ENCODE measurements around the gene DNASE2.

DNA sequence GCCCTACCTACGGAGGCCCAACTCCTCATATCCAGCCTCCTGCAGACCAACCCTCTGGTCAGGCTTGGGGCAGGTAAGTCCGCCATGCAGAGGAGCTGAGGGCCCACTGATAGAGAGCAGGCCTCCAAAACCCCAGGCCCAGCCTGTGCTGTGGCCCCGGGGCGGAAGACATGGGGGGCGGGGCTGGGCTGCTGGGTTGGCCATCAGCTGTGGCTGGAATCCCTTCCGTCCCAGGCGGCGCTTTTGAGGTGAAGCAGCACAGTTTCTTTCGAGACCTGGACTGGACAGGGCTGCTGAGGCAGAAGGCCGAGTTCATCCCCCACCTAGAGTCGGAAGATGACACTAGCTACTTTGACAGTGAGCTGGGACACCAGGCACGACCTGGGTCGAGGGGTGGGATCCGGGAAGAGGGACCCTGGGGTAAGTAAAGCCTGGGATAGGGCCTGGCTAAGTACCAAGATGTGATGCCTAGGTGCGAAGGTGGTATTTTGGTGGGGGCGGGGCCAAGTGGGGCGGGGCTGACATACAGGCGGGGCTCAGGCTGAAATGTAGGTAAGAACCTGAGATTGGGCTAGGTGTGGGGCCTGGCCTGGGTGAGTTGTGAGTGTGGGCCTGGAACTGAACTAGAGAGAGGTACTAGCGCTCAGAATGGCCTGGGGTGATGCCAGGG, 15.4 kb downstream of the DNASE2 start:
- TF ChIP-seq, protein P1, sequence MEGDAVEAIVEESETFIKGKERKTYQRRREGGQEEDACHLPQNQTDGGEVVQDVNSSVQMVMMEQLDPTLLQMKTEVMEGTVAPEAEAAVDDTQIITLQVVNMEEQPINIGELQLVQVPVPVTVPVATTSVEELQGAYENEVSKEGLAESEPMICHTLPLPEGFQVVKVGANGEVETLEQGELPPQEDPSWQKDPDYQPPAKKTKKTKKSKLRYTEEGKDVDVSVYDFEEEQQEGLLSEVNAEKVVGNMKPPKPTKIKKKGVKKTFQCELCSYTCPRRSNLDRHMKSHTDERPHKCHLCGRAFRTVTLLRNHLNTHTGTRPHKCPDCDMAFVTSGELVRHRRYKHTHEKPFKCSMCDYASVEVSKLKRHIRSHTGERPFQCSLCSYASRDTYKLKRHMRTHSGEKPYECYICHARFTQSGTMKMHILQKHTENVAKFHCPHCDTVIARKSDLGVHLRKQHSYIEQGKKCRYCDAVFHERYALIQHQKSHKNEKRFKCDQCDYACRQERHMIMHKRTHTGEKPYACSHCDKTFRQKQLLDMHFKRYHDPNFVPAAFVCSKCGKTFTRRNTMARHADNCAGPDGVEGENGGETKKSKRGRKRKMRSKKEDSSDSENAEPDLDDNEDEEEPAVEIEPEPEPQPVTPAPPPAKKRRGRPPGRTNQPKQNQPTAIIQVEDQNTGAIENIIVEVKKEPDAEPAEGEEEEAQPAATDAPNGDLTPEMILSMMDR (IDR thresholded peaks at IDR 0.05), result no peak
- TF ChIP-seq POLR2AphosphoS5 (IDR thresholded peaks at IDR 0.05; ENCODE audit: low read depth, low read length), result no peak
- no peak for TF ChIP-seq SIN3A (IDR thresholded peaks at IDR 0.05; ENCODE audit: borderline replicate concordance, insufficient read depth, low read depth, low read length)
- TF ChIP-seq, protein P2, sequence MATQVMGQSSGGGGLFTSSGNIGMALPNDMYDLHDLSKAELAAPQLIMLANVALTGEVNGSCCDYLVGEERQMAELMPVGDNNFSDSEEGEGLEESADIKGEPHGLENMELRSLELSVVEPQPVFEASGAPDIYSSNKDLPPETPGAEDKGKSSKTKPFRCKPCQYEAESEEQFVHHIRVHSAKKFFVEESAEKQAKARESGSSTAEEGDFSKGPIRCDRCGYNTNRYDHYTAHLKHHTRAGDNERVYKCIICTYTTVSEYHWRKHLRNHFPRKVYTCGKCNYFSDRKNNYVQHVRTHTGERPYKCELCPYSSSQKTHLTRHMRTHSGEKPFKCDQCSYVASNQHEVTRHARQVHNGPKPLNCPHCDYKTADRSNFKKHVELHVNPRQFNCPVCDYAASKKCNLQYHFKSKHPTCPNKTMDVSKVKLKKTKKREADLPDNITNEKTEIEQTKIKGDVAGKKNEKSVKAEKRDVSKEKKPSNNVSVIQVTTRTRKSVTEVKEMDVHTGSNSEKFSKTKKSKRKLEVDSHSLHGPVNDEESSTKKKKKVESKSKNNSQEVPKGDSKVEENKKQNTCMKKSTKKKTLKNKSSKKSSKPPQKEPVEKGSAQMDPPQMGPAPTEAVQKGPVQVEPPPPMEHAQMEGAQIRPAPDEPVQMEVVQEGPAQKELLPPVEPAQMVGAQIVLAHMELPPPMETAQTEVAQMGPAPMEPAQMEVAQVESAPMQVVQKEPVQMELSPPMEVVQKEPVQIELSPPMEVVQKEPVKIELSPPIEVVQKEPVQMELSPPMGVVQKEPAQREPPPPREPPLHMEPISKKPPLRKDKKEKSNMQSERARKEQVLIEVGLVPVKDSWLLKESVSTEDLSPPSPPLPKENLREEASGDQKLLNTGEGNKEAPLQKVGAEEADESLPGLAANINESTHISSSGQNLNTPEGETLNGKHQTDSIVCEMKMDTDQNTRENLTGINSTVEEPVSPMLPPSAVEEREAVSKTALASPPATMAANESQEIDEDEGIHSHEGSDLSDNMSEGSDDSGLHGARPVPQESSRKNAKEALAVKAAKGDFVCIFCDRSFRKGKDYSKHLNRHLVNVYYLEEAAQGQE (IDR thresholded peaks at IDR 0.05; ENCODE audit: insufficient read depth in 1 of 2, low read depth in 2 of 2, low read length in 1 of 2), result no peak
- TF ChIP-seq TCF7L2 (IDR thresholded peaks at IDR 0.05; ENCODE audit: low read depth, low read length), result no peak
